ENCODE data around the gene IVD. TPM values are rescaled to one million over a fixed set of nuclear protein-coding genes. Genes with fewer than 3 reads are reported as not detected.

Gene IVD
- total RNA-seq, 1 experiment from 2014 or later = 93.1 TPM

- H3T11ph ChIP-seq (ENCODE audit: low read length) = no peak overlapping the region
- no peak overlapping the region for H2BK120ac ChIP-seq (ENCODE audit: low read depth, low read length, poor library complexity, severe bottlenecking)
- no CpG with 5 or more reads among the region's 15 CpGs for WGBS (ENCODE audit: extremely low coverage, insufficient read length, low lambda C conversion rate)
- H2BK15ac ChIP-seq (ENCODE audit: low read depth, low read length) = no peak overlapping the region
- H3K9me3 ChIP-seq (ENCODE audit: control insufficient read depth, low read depth, low read length) = no peaks in the 10 kb centered on the region
- H2AFZ ChIP-seq (ENCODE audit: low read length) = no peak overlapping the region
- DNase-seq = no peak
- TF ChIP-seq CTCF (conservative IDR thresholded peaks at IDR 0.05) = no peak
- Mint-ChIP-seq H3K9me3 (no peaks in the 10 kb centered on the region; a peak in 1 of 5 replicates), H3K4me1 (peaks cover 41 to 43% of the 10 kb centered on the region in 2 experiments), H3K27ac (peak overlapping the region in 1 of 3 experiments; percentile 6; a peak in 1 of 7 replicates), H3K4me3 (peak overlapping the region; percentile 55 to 78), H3K36me3 (ENCODE audit: insufficient read depth in 1 of 3, low read depth in 3 of 3) (no peaks in the 10 kb centered on the region; a peak in 1 of 7 replicates), H3K27me3 (ENCODE audit: low read depth) (peaks cover 51% of the 10 kb centered on the region)
- H3K4me1 ChIP-seq (ENCODE audit: insufficient read depth, low read length) = peaks cover 8% of the 10 kb centered on the region
- H3K14ac ChIP-seq (ENCODE audit: insufficient read depth, low read length) = no peak overlapping the region
- no peaks in the 10 kb centered on the region for H4K20me1 ChIP-seq (ENCODE audit: control insufficient read depth, insufficient read depth, insufficient read length)
- H3K4me2 ChIP-seq (ENCODE audit: insufficient read depth, insufficient read length, low read length) = peak overlapping the region; percentile 80
- H3K27me3 ChIP-seq (ENCODE audit: insufficient read depth, low read length) = peaks cover 11% of the 10 kb centered on the region; the same call in 1 of the 2 replicates
- H2BK20ac ChIP-seq (ENCODE audit: low read depth, low read length, poor library complexity, severe bottlenecking) = no peak overlapping the region
- no peak overlapping the region for H3K18ac ChIP-seq (ENCODE audit: insufficient read length, low read depth, low read length)
- no peak overlapping the region for H2AK5ac ChIP-seq (ENCODE audit: insufficient read length, low read length)
- no peak overlapping the region for H2BK12ac ChIP-seq (ENCODE audit: insufficient read length, low read depth, low read length)
- no peak overlapping the region for H4K5ac ChIP-seq (ENCODE audit: insufficient read length, low read depth, low read length)
- H4K8ac ChIP-seq (replicated peaks; ENCODE audit: insufficient read length, low read depth, low read length) = no peak overlapping the region
- peaks cover 47% of the 10 kb centered on the region for H3K23me2 ChIP-seq (ENCODE audit: insufficient read length, low read depth, low read length, poor library complexity, severe bottlenecking)
- no peak overlapping the region for H2BK5ac ChIP-seq (ENCODE audit: insufficient read length, low read length)
- no peak overlapping the region for H3K56ac ChIP-seq (ENCODE audit: insufficient read length, low read depth, low read length)
- no peak overlapping the region for H3K23ac ChIP-seq (ENCODE audit: insufficient read length, low read depth, low read length)
- H3K4ac ChIP-seq (ENCODE audit: low read depth, low read length) = no peak overlapping the region
- no peaks in the 10 kb centered on the region for H3K79me1 ChIP-seq (ENCODE audit: insufficient read depth, low read depth, low read length, poor library complexity, severe bottlenecking)
- H3K9ac ChIP-seq (ENCODE audit: extremely low read depth, insufficient read length, low read length) = no peak overlapping the region
- H4K91ac ChIP-seq (ENCODE audit: insufficient read length, low read depth, low read length) = no peak overlapping the region
- H3K27ac ChIP-seq (ENCODE audit: insufficient read length, low read depth, low read length) = no peak overlapping the region
- no peaks in the 10 kb centered on the region for H3K79me2 ChIP-seq (ENCODE audit: insufficient read depth, low read length)
These were observed 30.1 kb downstream of the IVD start for GRCh38 chr15:40435710-40436089.
